ENCODE results near the gene MAGEA9. TPM values are rescaled to one million over a fixed set of nuclear protein-coding genes. Genes with fewer than 3 reads are reported as not detected.
"Not testable (repeated sequence)": the region's sequence is repeated elsewhere in the genome, so short reads cannot be mapped to it uniquely, and the experiment has no call there.

The MAGEA9 gene
- total RNA-seq, 2 experiments from 2014 or later = not detected

DNA sequence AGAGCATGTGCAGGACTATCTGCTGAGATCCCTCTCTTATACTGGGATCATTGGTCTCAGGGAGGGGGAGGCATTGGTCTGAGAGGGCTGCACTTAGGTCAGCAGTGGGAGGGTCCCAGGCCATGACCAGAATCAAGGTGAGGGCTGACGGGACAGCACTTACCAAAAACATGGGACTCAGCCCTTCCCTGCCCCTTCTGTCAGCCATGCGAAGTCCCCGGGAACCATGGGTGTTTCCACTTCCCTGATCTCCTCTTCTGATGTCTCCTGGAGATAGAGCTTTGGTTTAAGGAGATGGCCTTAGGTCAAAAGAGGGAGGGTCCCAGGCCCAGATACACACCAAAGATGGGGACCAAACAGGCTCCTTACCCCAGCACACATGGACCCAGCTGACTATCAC, 20.8 kb upstream of the MAGEA9 start:
- no peak overlapping the region for H3K27ac ChIP-seq (ENCODE audit: low read depth, low read length, poor library complexity, severe bottlenecking)
- no peaks in the 10 kb centered on the region for H3K36me3 ChIP-seq (ENCODE audit: insufficient read depth, low read length)
- H3K4me2 ChIP-seq (ENCODE audit: low read length) = no peak overlapping the region
- H3K4me3 ChIP-seq (ENCODE audit: low read depth, low read length, poor library complexity, severe bottlenecking) = no peak overlapping the region
- no peaks in the 10 kb centered on the region for H3K9me2 ChIP-seq (ENCODE audit: insufficient read depth, low read length)
- DNase-seq (ENCODE audit: low spot score) = no peak
- no peaks in the 10 kb centered on the region for H4K20me1 ChIP-seq (ENCODE audit: insufficient read depth, low read length)
- no peak overlapping the region for H2AFZ ChIP-seq (ENCODE audit: low read length)
- H3K9me3 ChIP-seq (ENCODE audit: low read length) = no peaks in the 10 kb centered on the region
- TF ChIP-seq EZH2phosphoT487 (IDR thresholded peaks at IDR 0.05; ENCODE audit: borderline replicate concordance, low read depth, low read length) = no peak
- TF ChIP-seq, protein P1, sequence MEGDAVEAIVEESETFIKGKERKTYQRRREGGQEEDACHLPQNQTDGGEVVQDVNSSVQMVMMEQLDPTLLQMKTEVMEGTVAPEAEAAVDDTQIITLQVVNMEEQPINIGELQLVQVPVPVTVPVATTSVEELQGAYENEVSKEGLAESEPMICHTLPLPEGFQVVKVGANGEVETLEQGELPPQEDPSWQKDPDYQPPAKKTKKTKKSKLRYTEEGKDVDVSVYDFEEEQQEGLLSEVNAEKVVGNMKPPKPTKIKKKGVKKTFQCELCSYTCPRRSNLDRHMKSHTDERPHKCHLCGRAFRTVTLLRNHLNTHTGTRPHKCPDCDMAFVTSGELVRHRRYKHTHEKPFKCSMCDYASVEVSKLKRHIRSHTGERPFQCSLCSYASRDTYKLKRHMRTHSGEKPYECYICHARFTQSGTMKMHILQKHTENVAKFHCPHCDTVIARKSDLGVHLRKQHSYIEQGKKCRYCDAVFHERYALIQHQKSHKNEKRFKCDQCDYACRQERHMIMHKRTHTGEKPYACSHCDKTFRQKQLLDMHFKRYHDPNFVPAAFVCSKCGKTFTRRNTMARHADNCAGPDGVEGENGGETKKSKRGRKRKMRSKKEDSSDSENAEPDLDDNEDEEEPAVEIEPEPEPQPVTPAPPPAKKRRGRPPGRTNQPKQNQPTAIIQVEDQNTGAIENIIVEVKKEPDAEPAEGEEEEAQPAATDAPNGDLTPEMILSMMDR (conservative IDR thresholded peaks at IDR 0.05; ENCODE audit: low read length) = no peak
- no peaks in the 10 kb centered on the region for H3K79me2 ChIP-seq (ENCODE audit: insufficient read depth, low read depth, low read length)
- POLR2A ChIA-PET = no interaction called here
- intact Hi-C loops (cut with micrococcal nuclease; ENCODE audit: unreplicated experiment) = no loop called here
- CTCF ChIA-PET (ENCODE audit: unreplicated experiment) = no interaction called here
- BruUV-seq (replicated peaks) = no TSS peak
- no peaks in the 10 kb centered on the region for H3K4me1 ChIP-seq (ENCODE audit: insufficient read depth, low read length, poor library complexity, severe bottlenecking)

DNA sequence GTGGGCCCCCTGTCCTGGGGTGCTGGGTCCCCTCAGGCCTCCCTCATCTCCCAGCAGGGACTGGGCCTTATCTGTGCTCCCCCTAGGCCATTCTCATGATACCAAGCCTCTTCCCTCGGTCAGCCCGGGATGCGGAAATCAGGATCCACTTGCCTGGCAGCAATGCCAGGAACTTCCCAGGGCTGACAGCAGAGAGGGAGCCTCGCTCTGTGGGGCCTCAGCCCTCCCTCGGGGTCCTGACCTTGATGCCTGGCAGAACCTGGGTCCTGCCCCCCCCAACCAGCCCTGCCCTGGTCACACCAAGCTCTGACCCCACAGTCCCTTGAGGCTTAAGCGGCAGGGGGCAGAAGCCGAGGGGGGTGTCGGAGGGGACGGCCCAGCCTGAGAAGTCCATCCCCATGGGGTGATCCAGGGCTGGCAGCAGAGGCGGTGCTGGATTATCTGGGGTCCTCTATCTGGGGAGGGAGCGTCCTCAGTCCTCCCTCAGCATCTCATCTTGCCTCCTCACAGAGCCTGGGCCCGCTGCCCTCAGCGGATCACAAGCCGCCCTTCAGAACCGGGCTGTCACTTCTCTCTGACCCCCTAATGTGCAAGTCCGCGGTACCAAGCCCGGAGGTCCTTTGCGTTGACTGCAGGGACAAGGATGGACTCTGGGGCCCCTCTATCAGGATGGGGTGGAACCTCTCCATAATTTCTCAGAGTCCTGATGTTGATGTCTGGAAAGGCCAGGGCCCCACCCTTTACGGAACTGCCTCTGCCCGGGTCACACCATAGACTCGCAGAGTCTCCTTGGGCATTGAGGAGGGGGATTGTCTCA, 19.7 kb upstream of the MAGEA9 start:
- H3K9me3 ChIP-seq (ENCODE audit: low read length); H3K36me3 ChIP-seq (ENCODE audit: insufficient read depth, low read length); intact Hi-C loops (cut with micrococcal nuclease; ENCODE audit: unreplicated experiment); POLR2A ChIA-PET; DNase-seq (ENCODE audit: low spot score); H3K4me1 ChIP-seq (ENCODE audit: insufficient read depth, low read length, poor library complexity, severe bottlenecking); BruUV-seq (replicated peaks); H2AFZ ChIP-seq (ENCODE audit: low read length); H3K4me2 ChIP-seq (ENCODE audit: low read length); H3K4me3 ChIP-seq (ENCODE audit: low read depth, low read length, poor library complexity, severe bottlenecking); H3K9me2 ChIP-seq (ENCODE audit: insufficient read depth, low read length); H4K20me1 ChIP-seq (ENCODE audit: insufficient read depth, low read length); CTCF ChIA-PET (ENCODE audit: unreplicated experiment); H3K79me2 ChIP-seq (ENCODE audit: insufficient read depth, low read depth, low read length); H3K27ac ChIP-seq (ENCODE audit: low read depth, low read length, poor library complexity, severe bottlenecking): not testable (repeated sequence)

- TF ChIP-seq, protein P1 (conservative IDR thresholded peaks at IDR 0.05; ENCODE audit: low read length) = no peak
- TF ChIP-seq EZH2phosphoT487 (IDR thresholded peaks at IDR 0.05; ENCODE audit: borderline replicate concordance, low read depth, low read length) = no peak
- H3K4me1 ChIP-seq (ENCODE audit: insufficient read depth, low read length, poor library complexity, severe bottlenecking) = no peaks in the 10 kb centered on the region
- no peak overlapping the region for H3K4me3 ChIP-seq (ENCODE audit: low read depth, low read length, poor library complexity, severe bottlenecking)
- no peaks in the 10 kb centered on the region for H3K9me2 ChIP-seq (ENCODE audit: insufficient read depth, low read length)
- H3K27ac ChIP-seq (ENCODE audit: low read depth, low read length, poor library complexity, severe bottlenecking) = no peak overlapping the region
- H3K36me3 ChIP-seq (ENCODE audit: insufficient read depth, low read length) = no peaks in the 10 kb centered on the region
- BruUV-seq (replicated peaks) = no TSS peak
- CTCF ChIA-PET (ENCODE audit: unreplicated experiment) = no interaction called here
- intact Hi-C loops (cut with micrococcal nuclease; ENCODE audit: unreplicated experiment) = no loop called here
- H2AFZ ChIP-seq (ENCODE audit: low read length) = no peak overlapping the region
- H3K9me3 ChIP-seq (ENCODE audit: low read length) = no peaks in the 10 kb centered on the region
- no peak overlapping the region for H3K4me2 ChIP-seq (ENCODE audit: low read length)
- DNase-seq (ENCODE audit: low spot score) = no peak
- POLR2A ChIA-PET = interaction anchor here (0.6 kb wide), 2 partner anchors 135 to 1134 kb away, joined by 3 to 4 read pairs; no protein-coding TSS in a partner anchor
- H4K20me1 ChIP-seq (ENCODE audit: insufficient read depth, low read length) = no peaks in the 10 kb centered on the region
- H3K79me2 ChIP-seq (ENCODE audit: insufficient read depth, low read depth, low read length) = no peaks in the 10 kb centered on the region
These were observed 18.8 kb upstream of the MAGEA9 start for GRCh38 chrX:149762696-149763614.

DNA sequence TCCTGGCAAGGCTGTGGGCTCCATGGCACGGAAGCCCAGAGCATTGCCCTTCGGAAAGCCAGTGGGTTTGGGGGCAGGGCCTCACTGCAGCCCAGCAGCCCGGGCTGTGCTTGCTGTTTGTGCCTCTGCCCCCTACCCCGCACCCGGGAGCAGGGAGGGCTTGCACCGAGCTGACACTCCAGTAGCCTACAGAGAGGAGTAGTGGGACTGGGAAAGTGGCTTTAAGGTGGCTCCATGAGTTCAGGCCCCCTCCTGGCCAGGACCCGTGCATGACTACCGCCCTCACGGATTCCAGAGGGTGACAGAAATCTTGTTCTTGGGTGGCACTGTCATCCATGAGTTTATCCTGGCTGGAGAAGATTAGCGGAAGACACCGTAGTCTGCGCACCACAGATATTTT, 11.4 kb upstream of the MAGEA9 start:
- not testable (repeated sequence) for H3K9me2 ChIP-seq (ENCODE audit: insufficient read depth, low read length); BruUV-seq (replicated peaks)

More for the DNA sequence above, 11.4 kb upstream of the MAGEA9 start:
- H3K27ac ChIP-seq (ENCODE audit: low read depth, low read length, poor library complexity, severe bottlenecking); H3K79me2 ChIP-seq (ENCODE audit: insufficient read depth, low read depth, low read length); H3K4me1 ChIP-seq (ENCODE audit: insufficient read depth, low read length, poor library complexity, severe bottlenecking); H2AFZ ChIP-seq (ENCODE audit: low read length); H3K4me3 ChIP-seq (ENCODE audit: low read depth, low read length, poor library complexity, severe bottlenecking); DNase-seq (ENCODE audit: low spot score); CTCF ChIA-PET (ENCODE audit: unreplicated experiment); H3K4me2 ChIP-seq (ENCODE audit: low read length); intact Hi-C loops (cut with micrococcal nuclease; ENCODE audit: unreplicated experiment); H3K36me3 ChIP-seq (ENCODE audit: insufficient read depth, low read length); H3K9me3 ChIP-seq (ENCODE audit: low read length); H4K20me1 ChIP-seq (ENCODE audit: insufficient read depth, low read length); POLR2A ChIA-PET: not testable (repeated sequence)

Measured in OCI-LY7 (cell line).